NCI-H2227 treated with DMSO at 0.1 percent for 48 hours (cell line): Measurements from ENCODE around the gene CELSR2.
A peak's percentile ranks its signal among the peaks of the same experiment; 100 is the strongest.

Experiments used
- DNase-seq: peaks from one replicate; lab custom pipeline; 2025; lab: John Stamatoyannopoulos, UW

CELSR2 gene

DNA sequence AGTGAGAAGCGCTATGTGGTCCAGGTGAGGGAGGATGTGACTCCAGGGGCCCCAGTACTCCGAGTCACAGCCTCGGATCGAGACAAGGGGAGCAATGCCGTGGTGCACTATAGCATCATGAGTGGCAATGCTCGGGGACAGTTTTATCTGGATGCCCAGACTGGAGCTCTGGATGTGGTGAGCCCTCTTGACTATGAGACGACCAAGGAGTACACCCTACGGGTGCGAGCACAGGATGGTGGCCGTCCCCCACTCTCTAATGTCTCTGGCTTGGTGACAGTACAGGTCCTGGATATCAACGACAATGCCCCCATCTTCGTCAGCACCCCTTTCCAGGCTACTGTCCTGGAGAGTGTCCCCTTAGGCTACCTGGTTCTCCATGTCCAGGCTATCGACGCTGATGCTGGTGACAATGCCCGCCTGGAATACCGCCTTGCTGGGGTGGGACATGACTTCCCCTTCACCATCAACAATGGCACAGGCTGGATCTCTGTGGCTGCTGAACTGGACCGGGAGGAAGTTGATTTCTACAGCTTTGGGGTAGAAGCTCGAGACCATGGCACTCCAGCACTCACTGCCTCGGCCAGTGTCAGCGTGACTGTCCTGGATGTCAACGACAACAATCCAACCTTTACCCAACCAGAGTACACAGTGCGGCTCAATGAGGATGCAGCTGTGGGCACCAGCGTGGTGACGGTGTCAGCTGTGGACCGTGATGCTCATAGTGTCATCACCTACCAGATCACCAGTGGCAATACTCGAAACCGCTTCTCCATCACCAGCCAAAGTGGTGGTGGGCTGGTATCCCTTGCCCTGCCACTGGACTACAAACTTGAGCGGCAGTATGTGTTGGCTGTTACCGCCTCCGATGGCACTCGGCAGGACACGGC lies 2.2 kb downstream of the CELSR2 start:
- no peak for DNase-seq

DNA sequence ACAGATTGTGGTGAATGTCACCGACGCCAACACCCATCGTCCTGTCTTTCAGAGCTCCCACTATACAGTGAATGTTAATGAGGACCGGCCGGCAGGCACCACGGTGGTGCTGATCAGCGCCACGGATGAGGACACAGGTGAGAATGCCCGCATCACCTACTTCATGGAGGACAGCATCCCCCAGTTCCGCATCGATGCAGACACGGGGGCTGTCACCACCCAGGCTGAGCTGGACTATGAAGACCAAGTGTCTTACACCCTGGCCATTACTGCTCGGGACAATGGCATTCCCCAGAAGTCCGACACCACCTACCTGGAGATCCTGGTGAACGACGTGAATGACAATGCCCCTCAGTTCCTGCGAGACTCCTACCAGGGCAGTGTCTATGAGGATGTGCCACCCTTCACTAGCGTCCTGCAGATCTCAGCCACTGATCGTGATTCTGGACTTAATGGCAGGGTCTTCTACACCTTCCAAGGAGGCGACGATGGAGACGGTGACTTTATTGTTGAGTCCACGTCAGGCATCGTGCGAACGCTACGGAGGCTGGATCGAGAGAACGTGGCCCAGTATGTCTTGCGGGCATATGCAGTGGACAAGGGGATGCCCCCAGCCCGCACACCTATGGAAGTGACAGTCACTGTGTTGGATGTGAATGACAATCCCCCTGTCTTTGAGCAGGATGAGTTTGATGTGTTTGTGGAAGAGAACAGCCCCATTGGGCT lies 3.0 kb downstream of the CELSR2 start:
- no peak for DNase-seq

DNA sequence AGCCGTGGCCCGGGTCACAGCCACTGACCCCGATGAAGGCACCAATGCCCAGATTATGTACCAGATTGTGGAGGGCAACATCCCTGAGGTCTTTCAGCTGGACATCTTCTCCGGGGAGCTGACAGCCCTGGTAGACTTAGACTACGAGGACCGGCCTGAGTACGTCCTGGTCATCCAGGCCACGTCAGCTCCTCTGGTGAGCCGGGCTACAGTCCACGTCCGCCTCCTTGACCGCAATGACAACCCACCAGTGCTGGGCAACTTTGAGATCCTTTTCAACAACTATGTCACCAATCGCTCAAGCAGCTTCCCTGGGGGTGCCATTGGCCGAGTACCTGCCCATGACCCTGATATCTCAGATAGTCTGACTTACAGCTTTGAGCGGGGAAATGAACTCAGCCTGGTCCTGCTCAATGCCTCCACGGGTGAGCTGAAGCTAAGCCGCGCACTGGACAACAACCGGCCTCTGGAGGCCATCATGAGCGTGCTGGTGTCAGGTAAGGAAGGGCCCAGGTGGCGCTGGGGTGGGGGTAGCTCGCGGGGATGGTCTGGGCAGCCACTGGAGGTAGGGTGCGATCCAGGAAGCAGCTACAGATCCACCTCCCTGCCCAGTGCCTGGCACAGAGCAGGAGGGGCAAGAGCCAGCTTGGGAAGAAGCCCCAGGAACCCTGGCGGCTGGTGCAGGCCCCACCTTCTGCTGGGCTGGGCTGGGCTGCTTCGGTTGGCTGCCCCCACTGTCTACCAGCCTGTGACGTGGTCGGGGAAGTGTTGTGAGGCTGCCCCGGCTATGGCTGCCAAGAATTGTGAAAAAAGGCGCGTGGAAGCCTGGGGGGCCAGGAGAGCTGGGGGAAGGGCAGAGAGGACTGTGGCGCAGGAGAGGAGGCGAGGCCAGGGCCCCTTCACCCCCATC lies 3.8 kb downstream of the CELSR2 start:
- no peak for DNase-seq

DNA sequence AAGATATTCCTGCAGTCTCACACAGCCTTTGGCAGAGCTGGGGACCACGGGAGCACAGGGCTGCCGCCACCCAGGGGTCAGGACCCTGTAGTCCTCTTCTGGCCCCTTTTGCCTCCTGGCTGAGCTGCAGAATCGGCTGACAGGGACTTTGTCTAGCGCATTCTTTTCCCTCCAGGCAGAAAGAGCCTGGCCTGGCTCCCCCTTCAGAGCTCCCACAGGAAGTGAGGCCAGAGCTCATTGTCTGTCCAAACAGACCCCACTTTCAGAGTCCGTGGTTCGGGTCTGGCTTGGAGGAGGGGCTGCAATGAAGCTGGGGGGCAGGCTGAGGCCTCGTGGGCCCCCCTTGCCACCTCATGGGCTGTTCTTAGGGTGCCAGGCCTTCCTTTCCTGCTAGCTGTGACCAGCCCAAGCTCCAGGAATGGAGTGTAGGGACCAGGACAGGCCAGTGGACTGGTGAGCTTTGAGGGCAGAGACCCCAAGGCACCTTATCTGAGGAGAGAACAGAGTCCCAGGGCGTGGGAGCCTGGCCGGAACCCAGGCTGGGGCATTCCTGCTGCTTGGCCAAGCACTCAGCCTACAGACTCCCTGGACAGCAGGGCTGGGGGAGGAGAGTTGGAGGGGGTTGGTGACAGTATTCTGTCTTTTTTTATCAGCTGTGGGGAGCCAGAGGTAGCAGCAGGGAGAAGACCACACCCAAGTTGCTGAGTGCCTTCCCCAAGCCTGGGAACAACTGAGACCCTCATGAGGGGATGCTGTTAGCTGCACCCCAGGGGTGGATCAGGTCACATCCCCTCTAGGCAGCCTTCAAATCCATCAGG lies 4.7 kb downstream of the CELSR2 start:
- no peak for DNase-seq

GRCh38 chr1:109254621-109255096 lies 5.3 kb downstream of the CELSR2 start:
- DNase-seq, result no peak

GRCh38 chr1:109255097-109255651 lies 5.8 kb downstream of the CELSR2 start:
- no peak for DNase-seq

DNA sequence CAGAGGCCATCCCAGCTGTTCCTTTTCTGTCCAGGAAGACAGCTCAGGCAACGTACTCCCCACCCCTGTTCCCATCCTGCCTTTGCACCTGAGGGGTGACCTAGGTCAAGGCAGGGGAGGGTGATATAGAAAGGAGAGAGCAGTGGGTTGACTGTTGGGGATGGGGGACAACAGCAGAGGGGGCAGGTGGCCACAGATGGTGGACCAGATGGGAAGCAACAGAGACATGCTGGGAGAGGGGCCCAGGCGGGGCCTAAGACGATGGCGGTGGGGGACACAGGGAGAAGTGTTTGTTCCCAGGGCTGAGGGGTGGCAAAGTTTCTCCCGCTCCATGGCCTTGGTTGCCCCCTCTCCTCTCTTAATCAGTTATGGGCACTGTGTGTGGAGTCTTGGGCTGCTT lies 6.3 kb downstream of the CELSR2 start:
- no peak for DNase-seq

DNA sequence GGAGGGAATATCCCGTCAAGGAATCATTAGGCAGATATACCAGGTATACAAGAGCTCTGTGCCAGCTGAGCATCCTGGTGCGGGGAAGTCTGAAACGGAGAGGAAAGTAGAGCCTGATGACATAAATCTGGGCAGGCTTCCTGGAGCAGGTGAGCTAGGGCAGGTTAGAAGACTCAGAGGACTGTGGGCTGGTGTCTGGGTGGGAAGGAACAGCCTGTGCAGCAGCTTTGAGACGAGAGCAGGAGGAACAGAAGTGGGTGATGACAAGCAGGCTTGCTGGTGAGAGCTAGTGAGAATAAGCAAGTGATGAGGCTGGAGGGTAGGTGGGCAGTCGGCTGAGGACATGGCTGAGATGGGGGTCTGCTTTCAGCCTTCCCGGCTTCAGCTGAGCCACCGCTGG lies 6.7 kb downstream of the CELSR2 start:
- DNase-seq, result no peak

DNA sequence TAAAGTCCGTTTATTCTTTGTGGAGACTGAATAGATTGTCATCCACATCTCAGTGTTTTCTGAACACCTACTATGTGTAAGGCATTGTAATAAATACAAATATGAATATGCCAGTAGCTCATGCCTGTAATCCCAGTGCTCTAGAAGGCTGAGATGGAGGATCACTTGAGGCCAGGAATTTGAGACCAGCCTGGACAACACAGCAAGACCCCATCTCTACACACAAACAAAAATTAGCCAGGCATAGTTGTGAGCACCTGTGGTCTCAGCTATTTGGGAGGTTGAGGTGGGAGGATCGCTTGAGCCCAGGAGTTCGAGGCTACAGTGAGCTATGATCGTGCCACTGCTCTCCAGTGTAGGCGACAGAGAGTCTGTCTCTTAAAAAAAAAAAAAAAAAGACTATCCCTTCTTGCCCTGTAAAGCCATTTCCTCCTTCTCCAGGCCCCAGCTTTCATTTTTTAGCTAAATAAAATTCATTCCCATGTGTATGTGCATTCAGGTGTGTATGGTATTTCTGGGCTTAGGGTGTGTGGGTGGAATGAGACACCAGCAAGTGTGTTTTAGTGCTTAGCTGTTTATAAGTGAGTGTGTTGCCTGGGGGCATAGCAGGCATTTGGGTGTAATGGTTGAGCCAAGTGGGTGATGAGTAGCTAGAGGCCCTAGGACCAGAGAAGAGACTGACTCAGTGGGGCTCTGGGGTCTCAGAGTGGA lies 7.8 kb downstream of the CELSR2 start:
- no peak for DNase-seq

GRCh38 chr1:109257682-109258421 lies 8.5 kb downstream of the CELSR2 start:
- no peak for DNase-seq

- no peak for DNase-seq
These were observed 9.4 kb downstream of the CELSR2 start for GRCh38 chr1:109258481-109259466.

DNA sequence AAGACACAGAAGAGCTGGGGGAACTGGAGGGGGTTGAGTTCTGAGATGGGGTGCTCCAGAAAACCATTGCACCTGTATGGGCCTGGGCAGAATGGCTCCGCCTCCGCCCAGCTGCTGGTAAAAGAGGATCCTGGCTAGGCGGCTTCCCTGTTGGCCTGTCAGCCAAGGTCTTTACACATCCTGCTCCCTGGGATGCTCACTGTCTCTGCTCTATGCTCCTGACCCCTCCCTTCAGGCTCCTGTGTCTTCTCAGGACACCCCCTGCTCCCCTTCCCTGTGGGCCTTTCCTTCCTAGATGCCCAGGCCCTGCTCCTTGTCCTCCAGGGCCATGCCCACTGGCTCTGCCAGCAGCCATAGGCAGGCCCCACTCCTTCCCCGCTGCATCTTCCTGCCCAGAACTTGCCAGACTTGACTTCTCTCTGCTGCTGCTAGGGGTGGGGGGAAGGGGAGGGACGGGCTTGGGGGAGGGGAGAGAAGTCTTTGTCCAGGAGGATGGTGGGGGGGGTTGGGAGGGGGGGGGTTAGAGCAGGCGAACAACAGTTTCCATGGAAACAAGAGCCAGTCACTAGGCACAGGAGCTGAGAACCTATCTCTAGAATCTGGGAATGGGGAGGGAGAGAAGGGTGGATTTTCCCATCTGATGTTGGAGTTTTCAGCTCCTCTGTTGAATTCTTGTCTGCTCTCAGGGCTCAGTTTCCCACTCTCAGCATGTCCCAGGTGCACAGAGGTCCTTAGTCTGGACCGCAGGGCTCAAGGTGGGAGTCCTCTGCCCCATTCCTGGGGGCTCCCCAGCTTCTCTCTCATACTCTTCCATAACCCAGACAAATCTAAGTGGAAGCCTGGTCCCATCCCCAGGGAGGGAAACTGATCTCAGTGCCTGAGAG lies 10.6 kb downstream of the CELSR2 start:
- peak; percentile 76 for DNase-seq

DNA sequence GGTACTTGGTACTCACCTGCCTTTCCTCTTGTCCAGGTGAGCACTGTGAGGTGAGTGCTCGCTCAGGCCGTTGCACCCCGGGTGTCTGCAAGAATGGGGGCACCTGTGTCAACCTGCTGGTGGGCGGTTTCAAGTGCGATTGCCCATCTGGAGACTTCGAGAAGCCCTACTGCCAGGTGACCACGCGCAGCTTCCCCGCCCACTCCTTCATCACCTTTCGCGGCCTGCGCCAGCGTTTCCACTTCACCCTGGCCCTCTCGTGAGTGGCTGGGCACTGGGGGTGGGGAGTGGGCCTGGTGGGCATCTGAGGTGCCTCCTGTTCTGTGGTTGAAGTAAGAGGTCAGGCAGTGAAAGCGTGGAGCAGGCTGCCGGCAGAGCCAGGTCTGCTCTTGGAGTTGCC lies 11.7 kb downstream of the CELSR2 start:
- no peak for DNase-seq

DNA sequence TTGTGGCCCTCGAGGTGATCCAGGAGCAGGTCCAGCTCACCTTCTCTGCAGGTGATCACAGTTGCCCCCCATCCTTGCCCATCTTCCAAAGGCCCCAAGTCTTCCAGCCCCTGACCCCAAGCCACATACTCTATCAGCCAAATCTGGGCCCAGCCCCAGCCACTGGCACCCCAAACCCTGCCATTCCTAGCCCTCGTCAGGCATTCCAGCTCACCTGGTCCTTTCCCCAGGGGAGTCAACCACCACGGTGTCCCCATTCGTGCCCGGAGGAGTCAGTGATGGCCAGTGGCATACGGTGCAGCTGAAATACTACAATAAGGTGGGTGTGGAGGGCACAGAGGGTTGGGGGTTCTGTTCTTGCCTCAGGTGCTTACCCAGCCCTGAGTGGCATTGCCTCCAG lies 12.2 kb downstream of the CELSR2 start:
- no peak for DNase-seq

DNA sequence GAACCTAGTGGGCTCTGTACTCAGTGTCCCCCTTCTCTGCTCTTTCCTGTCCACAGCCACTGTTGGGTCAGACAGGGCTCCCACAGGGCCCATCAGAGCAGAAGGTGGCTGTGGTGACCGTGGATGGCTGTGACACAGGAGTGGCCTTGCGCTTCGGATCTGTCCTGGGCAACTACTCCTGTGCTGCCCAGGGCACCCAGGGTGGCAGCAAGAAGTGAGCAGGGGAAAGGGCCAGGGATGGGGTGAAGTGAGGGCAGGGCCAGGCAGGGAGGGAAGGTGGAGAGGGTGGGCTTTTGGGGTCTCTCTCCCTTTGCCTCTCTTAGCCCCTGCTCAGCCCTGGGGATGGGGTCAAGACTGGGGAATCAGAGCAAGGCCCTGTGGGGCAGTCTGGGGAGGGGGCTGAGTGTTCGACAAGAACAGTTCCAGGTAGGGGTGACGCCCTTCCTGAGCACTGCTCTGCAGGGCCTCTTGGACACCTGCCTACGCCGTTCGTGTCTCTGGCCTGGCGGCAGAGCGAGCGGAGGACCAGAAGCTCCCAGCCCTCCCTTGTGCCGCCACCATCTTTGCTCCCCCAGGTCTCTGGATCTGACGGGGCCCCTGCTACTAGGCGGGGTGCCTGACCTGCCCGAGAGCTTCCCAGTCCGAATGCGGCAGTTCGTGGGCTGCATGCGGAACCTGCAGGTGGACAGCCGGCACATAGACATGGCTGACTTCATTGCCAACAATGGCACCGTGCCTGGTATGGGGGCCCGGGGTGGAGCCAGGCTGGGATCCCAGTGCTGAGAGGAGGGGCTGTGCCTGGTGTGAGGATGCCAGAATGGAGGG lies 13.1 kb downstream of the CELSR2 start:
- DNase-seq, result no peak

DNA sequence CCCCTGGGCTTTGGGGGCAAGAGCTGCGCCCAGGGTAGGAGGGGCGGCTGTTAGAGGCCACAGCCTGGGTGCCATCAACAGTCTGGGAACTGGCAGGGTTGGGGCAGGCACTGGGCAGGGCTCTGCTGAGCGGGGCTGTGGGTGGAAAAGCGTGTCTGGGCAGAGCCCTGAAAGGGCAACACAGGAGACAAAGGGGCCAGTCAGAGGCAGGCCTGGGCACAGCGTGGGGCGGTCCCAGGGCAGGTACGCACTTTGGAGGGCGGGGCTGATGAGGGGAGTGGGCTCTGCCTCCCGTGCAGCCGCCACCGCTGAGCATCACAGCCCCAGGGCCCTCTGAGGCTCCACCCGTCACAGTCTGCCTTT lies 13.9 kb downstream of the CELSR2 start:
- no peak for DNase-seq
